ENCODE results near the gene PGAP6. TPM values are rescaled to one million over a fixed set of nuclear protein-coding genes. Genes with fewer than 3 reads are reported as not detected.

The PGAP6 gene
- total RNA-seq, 1 experiment from 2014 or later = 34.9 TPM

Other genes starting within 250 kb of the PGAP6 start
- gene NPRL3, start 243.3 kb downstream of the PGAP6 start, total RNA-seq (2014; rRNA removed; shearing (Covaris generic)) = 7.5 and 11.2 TPM in 2 replicates
- not detected in 2 replicates for gene HBZ, start 229.3 kb downstream of the PGAP6 start, total RNA-seq (2014; rRNA removed; shearing (Covaris generic))
- not detected in 2 replicates for gene HBM, start 216.0 kb downstream of the PGAP6 start, total RNA-seq (2014; rRNA removed; shearing (Covaris generic))
- not detected in 2 replicates for gene HBA2, start 209.1 kb downstream of the PGAP6 start, total RNA-seq (2014; rRNA removed; shearing (Covaris generic))
- not detected in 2 replicates for gene HBA1, start 205.3 kb downstream of the PGAP6 start, total RNA-seq (2014; rRNA removed; shearing (Covaris generic))
- gene HBQ1, start 201.5 kb downstream of the PGAP6 start, total RNA-seq (2014; rRNA removed; shearing (Covaris generic)) = not detected in 2 replicates
- gene LUC7L, start 152.5 kb downstream of the PGAP6 start, total RNA-seq (2014; rRNA removed; shearing (Covaris generic)) = 47.1 and 53.3 TPM in 2 replicates
- gene FAM234A, start 147.2 kb downstream of the PGAP6 start, total RNA-seq (2014; rRNA removed; shearing (Covaris generic)) = 99.5 and 102 TPM in 2 replicates
- not detected in 2 replicates for gene RGS11, start 106.0 kb downstream of the PGAP6 start, total RNA-seq (2014; rRNA removed; shearing (Covaris generic))
- not detected in 2 replicates for gene ARHGDIG, start 101.4 kb downstream of the PGAP6 start, total RNA-seq (2014; rRNA removed; shearing (Covaris generic))
- not detected in 2 replicates for gene PDIA2, start 98.8 kb downstream of the PGAP6 start, total RNA-seq (2014; rRNA removed; shearing (Covaris generic))
- gene AXIN1, start 29.3 kb downstream of the PGAP6 start, total RNA-seq (2014; rRNA removed; shearing (Covaris generic)) = 18.5 and 26.4 TPM in 2 replicates
- 150 and 154 TPM in 2 replicates for gene MRPL28, start 11.4 kb downstream of the PGAP6 start, total RNA-seq (2014; rRNA removed; shearing (Covaris generic))
- 62.7 and 82.9 TPM in 2 replicates for gene NME4, start 15.2 kb upstream of the PGAP6 start, total RNA-seq (2014; rRNA removed; shearing (Covaris generic))
- gene DECR2, start 19.9 kb upstream of the PGAP6 start, total RNA-seq (2014; rRNA removed; shearing (Covaris generic)) = 0.69 and 5.8 TPM in 2 replicates
- gene RAB11FIP3, start 43.7 kb upstream of the PGAP6 start, total RNA-seq (2014; rRNA removed; shearing (Covaris generic)) = 21.1 and 23.6 TPM in 2 replicates
- 44.4 and 46.1 TPM in 2 replicates for gene CAPN15, start 145.7 kb upstream of the PGAP6 start, total RNA-seq (2014; rRNA removed; shearing (Covaris generic))
- gene PRR35, start 178.4 kb upstream of the PGAP6 start, total RNA-seq (2014; rRNA removed; shearing (Covaris generic)) = not detected in 2 replicates
- 0.37 TPM in 1 of 2 replicates, not detected in the other for gene NHLRC4, start 185.0 kb upstream of the PGAP6 start, total RNA-seq (2014; rRNA removed; shearing (Covaris generic))
- 19.6 and 33.8 TPM in 2 replicates for gene PIGQ, start 188.0 kb upstream of the PGAP6 start, total RNA-seq (2014; rRNA removed; shearing (Covaris generic))
- gene RAB40C, start 208.1 kb upstream of the PGAP6 start, total RNA-seq (2014; rRNA removed; shearing (Covaris generic)) = 10.2 and 17.8 TPM in 2 replicates
- 0.39 and 0.41 TPM in 2 replicates for gene WFIKKN1, start 249.0 kb upstream of the PGAP6 start, total RNA-seq (2014; rRNA removed; shearing (Covaris generic))